Measurements from ENCODE around the gene PPP1R2.

- TF ChIP-seq POLR2A (IDR thresholded peaks at IDR 0.05): no peak
- TF ChIP-seq CTCF (IDR thresholded peaks at IDR 0.05): no peak
These were observed 74.3 kb downstream of the PPP1R2 start for GRCh38 chr3:195468841-195469240.

All from body of pancreas (tissue), 4 donors.